Measurements from ENCODE around the gene CTIF. TPM values are rescaled to one million over a fixed set of nuclear protein-coding genes. Genes with fewer than 3 reads are reported as not detected.
"Not testable (repeated sequence)": the region's sequence is repeated elsewhere in the genome, so short reads cannot be mapped to it uniquely, and the experiment has no call there.

Gene CTIF
- total RNA-seq (2014; rRNA removed; shearing (Covaris generic)), result 3.6 and 8.2 TPM in 2 replicates

DNA sequence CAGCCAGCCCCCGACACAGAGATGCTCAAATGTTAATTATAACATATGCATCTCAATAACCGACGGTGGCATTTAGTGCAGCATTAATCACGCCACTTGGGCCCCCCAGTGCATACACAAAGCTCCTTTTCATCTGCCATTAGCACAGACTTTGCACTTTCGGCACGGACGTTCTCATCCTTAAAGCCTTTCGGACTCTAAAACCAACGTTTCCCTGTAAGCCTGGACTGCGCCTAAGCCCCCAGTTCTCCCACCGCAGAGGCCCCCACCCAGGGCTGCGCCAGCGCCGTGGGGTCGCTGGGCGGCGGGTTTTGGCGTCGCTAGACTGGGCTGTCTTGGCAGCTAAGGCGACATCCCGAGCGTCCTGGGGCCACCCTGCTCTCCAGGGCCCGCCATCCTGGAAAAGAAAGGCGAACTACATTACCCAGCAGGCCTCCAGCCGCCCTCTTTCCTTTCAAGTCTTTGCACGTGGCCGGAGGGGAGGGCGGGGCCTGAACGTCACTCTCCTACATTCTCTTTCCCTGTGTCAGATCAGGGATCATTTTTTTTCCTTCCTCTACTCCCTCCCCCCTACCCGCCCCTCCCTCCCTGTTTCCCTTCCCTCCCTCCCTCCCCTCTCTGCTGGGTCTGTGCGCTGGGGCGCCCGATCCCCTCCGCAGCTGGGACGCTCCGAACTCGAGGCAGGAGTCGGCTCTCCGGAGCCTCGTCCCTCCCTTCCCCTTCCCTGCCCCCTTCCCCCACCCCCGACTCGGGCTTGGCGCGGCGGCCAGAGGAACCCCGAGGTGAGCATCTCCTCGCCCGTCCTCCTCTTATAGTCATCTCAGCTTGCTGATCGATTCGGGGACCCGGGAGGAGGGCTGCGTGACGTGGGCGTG, at the start of gene CTIF:
Gene CTIF, plus strand, starts transcription at position 501 of the 875 bp plus-strand sequence. CDS start 80,535 bp downstream, outside the sequence.
- DNase-seq (ENCODE audit: low read depth), result peak; percentile 97

DNA sequence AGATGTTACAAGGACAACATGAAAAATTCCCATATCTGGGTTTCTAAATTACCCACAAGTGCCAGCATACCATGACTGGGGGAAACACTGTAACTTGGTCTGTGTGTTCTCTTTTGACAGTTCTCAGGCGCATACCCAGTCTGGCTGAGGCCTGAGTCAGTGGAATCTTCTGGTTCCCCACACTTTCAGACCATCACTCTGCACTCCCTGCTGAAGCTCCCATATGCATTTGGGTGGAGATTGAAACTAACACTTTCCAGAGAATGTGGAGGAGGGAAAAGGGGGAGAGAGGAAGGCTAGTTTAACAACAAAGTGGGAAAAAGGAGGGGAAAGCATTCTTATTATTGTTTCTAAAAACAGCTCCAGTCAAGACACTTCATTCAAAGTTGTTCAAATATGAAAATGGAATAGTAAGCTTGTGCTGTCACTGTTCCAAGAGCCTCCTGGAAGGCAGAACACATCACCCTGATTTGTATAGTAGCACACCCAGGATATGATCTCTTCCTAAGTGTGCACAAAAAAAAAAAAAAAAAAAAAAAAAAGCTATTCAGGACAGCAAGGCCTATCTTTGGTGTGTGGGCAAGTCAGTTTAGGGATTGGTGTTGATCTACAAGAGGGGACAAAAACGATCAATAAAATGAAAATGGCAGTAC, 48.1 kb upstream of the CTIF start:
- DNase-seq (ENCODE audit: low read depth), result no peak

DNA sequence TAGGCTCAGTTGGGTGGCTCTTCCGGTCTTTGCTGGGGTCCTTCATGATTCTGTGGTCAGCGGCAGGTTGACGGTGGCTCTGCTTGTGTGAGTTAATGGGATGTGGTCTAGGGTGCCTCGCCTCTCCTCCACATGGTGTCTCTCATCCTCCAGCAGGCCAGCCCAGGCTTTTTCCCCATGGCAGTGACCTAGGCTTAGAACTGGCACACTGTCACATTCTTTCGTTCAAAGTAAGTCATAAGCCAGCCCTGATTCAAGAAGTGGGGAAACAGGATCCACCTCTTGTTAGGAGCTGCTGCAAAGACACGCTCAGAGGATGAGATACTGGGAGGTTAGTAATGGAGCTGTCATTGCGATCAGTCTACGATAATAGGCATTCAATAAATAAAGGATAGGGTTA, 46.0 kb upstream of the CTIF start:
- DNase-seq (ENCODE audit: low read depth), result no peak

DNA sequence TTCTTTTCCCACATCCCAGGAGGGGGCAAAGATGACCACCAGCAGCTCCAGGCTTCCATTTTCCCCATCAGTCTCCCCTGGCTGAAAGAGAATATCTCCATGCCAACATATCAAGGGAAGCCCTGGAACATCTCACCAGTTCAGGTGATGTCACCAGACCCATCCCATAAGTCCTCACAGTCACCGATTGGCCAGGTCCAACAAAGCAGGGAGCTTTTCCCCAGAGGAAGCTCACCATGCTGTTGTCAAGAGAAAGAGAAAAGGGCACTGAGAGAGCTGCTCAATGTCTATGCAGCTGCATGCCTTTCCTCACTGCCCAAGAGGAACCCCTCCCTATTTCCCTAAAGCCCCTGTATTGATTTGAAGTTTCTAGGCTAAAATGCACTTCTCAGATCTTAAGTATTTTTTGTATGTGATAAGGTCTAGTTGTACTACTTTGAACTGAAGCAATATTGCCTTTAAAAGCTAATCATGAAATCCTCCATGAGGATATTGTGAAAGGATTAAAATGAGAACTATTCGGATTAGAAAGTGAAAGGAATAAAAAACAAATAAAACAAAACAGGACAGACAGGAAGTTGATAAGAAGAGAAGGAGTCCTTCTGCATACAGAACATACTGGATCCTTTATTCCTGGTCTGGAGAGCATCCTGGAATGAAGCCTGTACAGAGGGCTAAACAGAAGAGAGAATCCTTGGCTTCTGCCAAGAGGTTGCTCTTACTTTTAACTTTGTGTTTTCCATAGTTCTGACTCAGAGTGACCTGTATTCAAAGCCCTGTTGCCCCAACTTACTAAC, 45.2 kb upstream of the CTIF start:
- DNase-seq (ENCODE audit: low read depth), result no peak

DNA sequence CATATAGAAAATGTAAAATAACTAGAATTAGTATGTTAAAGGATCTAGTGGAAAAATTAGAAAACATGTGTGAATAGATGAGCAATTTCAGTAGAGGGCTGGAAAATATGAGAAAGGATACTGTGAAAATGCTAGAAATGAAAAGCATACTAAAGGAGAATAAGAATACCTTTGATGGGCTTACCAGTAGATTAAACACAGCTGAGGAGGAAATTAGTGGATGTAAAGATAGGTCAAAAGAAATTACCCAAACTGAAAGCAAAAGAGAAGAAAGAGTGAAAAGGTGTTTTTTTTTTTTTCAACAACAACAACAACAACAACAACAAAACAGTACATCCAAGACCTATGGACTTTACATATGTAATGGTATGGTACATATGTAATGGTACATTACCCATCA, 41.0 kb upstream of the CTIF start:
- no peak for DNase-seq (ENCODE audit: low read depth)

DNA sequence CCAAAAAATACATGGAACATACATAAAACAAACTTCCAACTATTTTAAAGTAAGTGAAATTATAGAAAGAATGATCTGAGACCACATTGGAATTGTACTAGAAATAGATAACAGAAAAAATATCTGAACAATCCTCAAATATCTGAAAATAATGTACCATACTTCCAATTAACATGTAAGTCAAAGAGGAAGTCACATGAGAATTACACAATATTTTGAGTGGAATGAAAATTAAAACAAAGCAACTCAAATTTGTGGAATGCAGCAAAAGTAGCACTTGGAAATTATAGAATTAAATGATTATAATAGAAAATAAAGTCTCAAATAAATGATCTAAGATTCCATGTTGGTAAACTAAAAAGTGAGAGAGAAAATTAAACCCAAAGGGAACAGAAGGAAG, 38.3 kb upstream of the CTIF start:
- DNase-seq (ENCODE audit: low read depth), result no peak

DNA sequence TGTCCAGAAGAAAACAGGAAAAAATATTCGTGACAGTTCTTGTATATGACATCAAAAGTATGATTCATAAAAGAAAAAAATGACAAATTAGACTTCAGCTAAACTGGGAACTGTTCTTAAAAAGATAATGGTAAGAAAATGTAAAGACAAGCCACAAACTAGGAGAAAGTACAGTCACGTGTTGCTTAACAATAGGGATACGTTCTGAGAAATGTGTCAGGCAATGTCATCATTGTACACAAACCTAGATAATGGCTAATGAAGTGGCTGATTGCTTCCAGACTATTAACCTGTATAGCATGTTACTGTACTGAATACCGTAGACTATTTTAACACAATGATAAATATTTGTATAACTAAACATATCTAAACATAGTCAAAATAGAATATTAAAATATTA, 35.9 kb upstream of the CTIF start:
- no peak for DNase-seq (ENCODE audit: low read depth)

DNA sequence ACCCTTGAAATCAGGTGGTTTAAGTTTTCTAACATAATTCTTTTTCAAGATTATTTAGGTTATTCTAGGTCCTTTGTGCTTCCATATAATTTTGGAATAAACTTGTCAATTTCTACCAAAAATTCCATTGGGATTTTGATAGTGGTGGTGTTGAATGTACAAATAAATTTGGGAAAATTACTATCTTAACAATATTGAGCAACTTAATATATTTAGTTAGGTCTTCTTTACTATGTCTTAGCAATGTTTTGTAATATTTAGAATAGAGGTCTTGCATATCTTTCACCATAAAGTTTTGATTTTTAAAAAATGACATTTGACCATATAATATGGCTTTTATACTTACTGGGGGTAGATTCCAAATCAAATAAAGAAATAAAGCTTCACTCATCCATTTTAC, 34.0 kb upstream of the CTIF start:
- DNase-seq (ENCODE audit: low read depth), result no peak

DNA sequence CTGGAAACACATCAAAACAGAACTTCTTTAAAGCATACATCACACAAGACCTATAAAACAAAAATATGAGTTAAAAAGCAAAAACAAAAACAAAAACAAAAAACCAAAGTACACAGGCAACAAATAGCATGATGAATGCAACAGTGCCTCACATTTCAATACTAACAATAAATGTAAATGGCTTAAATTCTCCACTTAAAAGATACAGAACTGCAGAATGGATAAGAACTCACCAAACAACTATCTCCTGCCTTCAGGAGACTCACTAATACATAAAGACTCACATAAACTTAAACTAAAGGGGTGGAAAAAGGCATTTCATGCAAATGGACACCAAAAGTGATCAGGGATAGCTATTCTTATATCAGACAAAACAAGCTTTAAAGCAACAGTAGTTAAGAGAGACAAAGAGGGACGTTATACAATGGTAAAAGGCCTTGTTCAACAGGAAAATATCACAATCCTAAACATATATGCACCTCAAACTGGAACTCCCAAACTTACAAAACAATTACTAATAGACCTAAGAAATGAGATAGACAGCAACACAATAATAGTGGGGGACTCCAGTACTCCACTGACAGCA, 31.8 kb upstream of the CTIF start:
- not testable (repeated sequence) for DNase-seq (ENCODE audit: low read depth)

DNA sequence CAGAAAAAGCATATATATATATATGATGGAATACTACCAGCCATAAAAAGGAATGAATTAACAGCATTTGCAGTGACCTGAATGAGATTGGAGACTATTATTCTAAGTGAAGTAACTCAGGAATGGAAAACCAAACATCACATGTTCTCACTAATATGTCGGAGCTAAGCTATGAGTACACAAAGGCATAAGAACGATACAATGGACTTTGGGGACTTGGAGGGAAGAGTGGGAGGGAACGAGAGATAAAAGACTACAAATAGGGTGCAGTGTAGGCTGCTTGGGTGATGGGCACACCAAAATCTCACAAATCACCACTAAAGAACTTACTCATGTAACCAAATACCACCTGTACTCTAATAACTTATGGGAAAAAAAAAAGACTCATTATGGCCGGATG, 26.3 kb upstream of the CTIF start:
- DNase-seq (ENCODE audit: low read depth), result not testable (repeated sequence)

DNA sequence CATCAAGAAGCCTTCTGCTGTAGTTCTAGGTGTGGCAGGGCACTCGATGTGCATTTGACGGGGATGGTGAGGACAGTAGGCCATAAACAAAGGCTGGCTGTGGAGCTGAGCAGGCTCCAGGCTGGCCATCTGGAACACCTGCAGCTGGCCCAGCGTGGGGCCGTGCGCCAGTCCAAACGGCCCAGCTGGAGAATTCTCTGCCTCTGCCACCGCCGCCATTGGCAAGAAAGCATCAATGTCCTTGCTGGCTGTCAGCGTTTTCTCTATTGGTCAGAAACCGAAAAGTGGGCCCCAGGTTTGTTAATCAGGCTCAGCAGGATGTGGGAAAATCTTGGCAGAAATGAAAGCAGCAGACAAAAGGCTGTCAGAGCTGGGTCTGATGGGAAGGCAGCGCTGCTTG, 24.0 kb upstream of the CTIF start:
- DNase-seq (ENCODE audit: low read depth), result no peak

DNA sequence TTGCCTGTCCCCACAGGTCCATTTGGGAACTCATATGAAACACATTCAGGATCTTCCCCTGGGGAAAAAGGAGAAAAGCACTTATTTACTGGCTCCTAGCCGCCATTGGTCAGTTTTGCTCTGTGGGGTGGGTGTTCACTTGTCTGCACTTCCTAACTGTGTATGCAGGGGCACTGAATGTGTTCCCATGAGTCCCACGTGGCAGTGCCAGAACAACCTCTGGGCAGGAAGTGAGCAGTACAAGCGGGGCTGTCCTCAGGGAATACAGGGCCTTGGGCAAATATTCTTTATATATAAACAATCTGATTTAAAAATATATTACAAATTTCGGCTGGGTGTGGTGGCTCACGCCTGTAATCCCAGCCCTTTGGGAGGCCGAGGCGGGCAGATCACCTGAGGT, 21.8 kb upstream of the CTIF start:
- DNase-seq (ENCODE audit: low read depth), result no peak

DNA sequence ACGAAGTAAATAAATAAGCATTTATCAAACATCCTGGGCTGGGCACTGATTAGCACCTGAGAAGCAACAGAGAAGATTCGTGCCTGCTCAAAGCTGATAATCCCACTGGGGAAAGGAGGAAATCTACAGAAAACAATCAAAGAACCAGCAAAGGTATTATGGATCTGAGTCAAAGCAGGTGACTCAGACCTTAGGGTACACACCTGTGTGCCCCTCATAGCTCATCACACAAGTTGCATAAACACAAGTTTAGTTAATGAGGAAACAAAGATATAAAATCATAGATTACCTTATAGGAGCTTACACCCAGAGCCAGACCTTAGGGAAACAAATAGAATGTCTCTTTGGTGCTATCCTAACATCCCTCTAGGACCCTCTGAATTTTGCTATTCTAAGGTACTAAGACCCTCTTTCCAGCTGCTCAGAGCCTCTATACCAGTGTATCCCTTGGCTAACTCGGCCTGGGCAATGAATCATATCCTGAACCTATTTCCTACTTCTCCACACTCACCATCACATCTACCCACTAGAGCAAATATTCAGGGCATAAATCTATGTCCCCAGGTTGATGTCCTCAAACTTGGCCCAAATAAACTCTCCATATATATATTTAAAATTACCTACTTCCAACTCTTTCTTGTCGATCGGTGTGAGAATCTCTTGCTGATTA, 19.3 kb upstream of the CTIF start:
- DNase-seq (ENCODE audit: low read depth), result no peak

DNA sequence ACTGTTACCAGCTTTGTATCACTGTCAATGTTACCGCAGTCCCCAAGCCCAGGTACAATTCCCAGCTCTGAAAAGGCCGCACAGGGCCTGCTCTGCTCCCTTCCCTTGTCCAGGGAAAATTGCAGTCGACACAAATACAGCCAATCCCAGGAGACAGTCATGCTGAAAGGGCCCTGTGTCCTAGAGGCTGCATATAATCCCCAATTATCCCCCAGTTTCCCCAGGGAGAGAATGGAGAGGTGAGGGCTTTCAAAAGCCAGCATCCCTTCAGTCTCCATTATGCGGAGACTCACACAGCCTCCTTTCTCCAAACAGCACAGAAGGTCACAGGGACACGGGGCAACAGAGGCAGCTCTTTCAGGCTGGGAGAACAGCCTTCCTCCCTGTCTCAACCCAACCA, 17.1 kb upstream of the CTIF start:
- DNase-seq (ENCODE audit: low read depth), result no peak

DNA sequence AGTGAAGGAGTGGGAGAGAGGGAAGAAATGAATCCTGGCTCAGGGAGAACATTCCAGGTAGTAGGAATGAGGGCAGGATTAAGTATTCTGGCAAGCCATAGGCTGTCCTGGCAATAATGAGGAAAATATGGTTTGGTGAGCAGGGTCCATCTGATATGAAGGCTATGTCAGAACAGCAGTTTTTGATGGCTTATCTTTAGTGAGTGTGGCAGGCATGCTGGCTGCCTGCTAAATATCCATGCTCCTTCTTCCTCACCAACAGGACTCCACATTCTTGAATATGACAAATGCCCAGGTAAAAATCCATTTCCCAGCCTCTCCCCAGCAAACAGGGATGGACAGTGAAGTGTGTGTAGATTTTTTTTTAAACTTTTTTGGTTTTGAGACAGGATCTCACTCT, 13.2 kb upstream of the CTIF start:
- DNase-seq (ENCODE audit: low read depth), result no peak

DNA sequence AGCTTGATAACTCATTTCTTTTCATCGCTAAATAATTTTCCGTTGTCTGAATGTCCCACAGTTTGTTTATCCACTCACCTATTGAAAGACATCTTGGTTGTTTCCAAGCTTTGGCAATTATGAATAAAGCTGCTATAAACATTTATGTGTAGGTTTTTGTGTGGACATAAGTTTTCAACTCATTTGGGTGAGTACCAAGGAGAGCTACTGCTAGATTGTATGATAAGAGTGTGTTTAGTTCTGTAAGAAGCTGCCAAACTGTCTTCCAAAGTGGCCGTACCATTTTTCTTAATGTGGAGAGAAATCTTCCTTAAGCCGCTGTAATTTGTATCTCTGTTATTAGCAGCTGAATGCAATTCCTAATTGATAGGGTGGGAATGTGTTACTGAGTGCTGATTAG, 11.4 kb upstream of the CTIF start:
- no peak for DNase-seq (ENCODE audit: low read depth)

DNA sequence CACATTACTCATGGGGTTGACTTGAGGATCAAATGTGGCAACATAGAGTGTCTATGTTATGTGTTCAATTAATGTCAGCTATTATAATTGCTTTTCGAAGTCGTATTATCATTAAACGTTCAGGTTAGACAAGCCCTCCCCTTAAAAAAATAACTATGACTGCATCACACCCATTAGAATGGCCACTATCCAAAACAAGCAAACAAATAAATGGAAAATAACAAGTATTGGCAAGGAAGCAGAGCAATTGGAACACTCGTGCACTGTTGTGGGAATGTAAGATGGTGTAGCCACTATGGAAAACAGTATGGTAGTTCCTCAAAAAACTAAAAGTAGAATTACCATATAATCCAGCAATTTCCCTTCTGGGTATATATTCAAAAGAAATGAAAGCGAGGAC, 10.0 kb upstream of the CTIF start:
- DNase-seq (ENCODE audit: low read depth), result no peak

DNA sequence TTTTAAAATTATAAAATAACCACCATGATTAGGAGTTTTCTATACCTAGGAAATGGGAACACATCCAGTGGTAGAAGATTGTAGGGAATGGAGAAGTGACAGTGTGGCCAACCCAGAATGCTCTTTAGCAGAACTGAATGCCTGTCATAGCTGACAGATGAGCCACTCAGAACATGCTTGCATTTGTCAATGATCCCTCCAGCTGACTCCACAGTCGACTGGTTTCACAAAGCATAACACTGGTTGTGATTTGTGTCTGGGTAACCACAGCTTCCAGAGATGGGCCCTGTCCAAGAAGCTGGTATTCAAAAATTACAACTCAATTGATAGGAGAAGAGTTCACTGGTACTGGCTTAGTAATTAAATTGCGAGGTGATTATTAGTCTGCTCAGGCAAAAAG, 9.0 kb upstream of the CTIF start:
- DNase-seq (ENCODE audit: low read depth), result peak; percentile 66

DNA sequence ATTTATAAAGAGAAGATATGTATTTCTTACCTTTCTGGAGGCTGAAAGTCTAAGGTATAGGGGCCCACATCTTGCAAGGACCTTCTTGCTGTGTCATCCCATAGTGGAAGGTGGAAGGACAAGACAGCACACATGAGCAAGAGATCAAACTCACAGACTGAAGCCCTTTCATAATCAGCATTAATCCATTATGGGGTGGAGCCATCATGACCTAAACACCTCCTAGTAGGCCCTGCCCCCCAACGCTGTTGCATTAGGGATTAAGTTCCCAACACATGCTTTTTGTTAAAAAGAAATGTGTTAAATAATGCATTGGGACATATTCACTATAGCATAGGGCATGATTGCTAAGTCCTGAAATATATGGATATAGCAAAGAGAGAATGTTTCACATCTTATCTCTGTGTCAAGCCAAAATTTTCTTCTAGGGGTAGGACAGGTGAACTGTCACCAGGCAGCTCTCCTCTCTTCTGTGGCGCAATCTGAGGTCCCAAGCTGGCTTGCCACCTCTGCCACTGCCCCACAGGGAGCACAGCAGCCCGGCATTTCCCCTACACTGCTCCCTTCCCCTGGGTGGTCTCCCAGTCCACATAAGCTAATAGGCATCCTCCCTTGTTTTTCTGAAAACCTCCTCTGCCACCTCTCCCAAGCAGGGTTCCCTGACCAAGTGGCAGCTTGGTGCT, 8.3 kb upstream of the CTIF start:
- DNase-seq (ENCODE audit: low read depth), result no peak

DNA sequence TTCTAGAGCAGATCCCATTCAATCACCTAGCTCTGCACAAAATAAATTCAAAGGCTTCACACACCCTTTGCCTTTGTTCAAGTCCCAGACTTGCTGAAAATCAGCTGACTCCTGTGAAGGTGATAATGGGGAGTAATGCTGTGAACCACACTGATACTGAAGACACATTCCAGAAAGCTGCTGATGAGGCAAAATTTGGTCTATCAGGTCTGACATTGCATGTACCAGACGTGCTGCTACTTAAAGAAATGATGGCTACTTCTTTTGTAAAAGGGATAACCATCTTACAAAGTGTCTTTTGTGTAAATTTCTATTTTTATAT, 7.8 kb upstream of the CTIF start:
- no peak for DNase-seq (ENCODE audit: low read depth)

DNA sequence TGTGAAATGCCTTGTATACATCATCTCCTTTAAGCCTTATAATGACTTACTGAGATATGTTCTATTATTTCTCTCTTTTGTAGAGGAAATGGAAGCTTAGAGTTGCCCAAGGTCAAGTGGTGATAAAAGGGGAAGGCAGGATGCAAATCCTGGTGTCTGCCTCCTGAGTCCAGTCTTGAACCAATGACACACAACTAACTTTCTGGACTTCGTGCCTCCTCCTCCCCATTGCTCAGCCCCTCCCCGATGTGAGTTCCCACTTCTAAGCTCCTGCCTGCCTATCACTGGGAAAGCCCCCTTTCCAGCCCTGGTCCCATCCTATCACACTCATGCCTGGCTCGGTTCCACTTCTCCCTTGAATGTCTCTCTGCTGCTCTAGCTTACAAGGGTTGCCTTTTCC, 6.9 kb upstream of the CTIF start:
- no peak for DNase-seq (ENCODE audit: low read depth)
